Thyroid gland (tissue), 4 donors: ENCODE measurements around the gene HGD. TPM values are rescaled to one million over a fixed set of nuclear protein-coding genes. Genes with fewer than 3 reads are reported as not detected.

Source experiments
- DNase-seq, 2 donors: peaks; one replicate each; pipeline ENCODE4 v3.0.0-alpha.2; 2019
- H3K27ac ChIP-seq, 3 donors: fragments of 200-600 bp; sonication (generic); 1 replicate in 2 of 3; 2 replicates in 1 of 3; pipeline ENCODE4 v1.5.1; 2016 to 2019; ENCODE audit warnings: mild to moderate bottlenecking in 1 of 3, moderate library complexity in 1 of 3
- H3K27me3 ChIP-seq: fragments of 200-600 bp; sonication (generic); one replicate; pipeline ENCODE4 v1.5.1; 2019
- H3K36me3 ChIP-seq, 2 donors: fragments of 200-600 bp; sonication (generic); one replicate each; pipeline ENCODE4 v1.5.1; 2016 to 2019
- H3K4me1 ChIP-seq, 2 donors: fragments of 200-600 bp; sonication (generic); one replicate each; pipeline ENCODE4 v1.5.1; 2017 to 2019
- H3K4me3 ChIP-seq, 3 donors: fragments of 200-600 bp; sonication (generic); replicated peaks in 1 of 3; 1 replicate in 2 of 3; 2 replicates in 1 of 3; pipeline ENCODE4 v1.5.1; 2016; ENCODE audit warnings: mild to moderate bottlenecking in 1 of 3
- H3K9me3 ChIP-seq: fragments of 200-600 bp; sonication (generic); one replicate; pipeline ENCODE4 v1.5.1; 2017
- POLR2A ChIP-seq, 2 donors: fragments of 450-650 bp; IDR thresholded peaks; one replicate each; pipeline ENCODE4 v1.6.1; 2017; ENCODE audit warnings: antibody characterized with exemption in 2 of 2, mild to moderate bottlenecking in 2 of 2, moderate library complexity in 1 of 2
- WGBS, 2 donors: methylation state at CpG; one replicate each; pipeline ENCODE4 v1.1.5; 2017; 5-methylcytosine and 5-hydroxymethylcytosine counted together
- intact Hi-C: fragments of 100-400 bp; cut with DNase I; formaldehyde crosslinking; loops from one replicate; pipeline ENCODE4 v1.15.1; 2023
- total RNA-seq, 4 donors: library from RNA; depleted of rRNA; stranded (reverse); fragments of >200 nt; gene quantifications; one replicate each; pipeline ENCODE4 v1.2.3, GENCODE V29; 2016
- TF ChIP-seq, protein P1 (sequence below), 6 experiments: fragments of 200-600 bp in 3 of 6; fragments of 450-650 bp in 3 of 6; sonication (generic) in 3 of 6; IDR thresholded peaks; one replicate each; pipeline ENCODE4 v1.5.1; 2016 to 2019; ENCODE audit warnings: antibody characterized with exemption in 6 of 6, mild to moderate bottlenecking in 2 of 6, inconsistent platforms in 1 of 6, moderate library complexity in 1 of 6

HGD gene
- total RNA-seq, 4 donors from 2014 or later: 36.8 to 136 (median 74.7) TPM

DNA sequence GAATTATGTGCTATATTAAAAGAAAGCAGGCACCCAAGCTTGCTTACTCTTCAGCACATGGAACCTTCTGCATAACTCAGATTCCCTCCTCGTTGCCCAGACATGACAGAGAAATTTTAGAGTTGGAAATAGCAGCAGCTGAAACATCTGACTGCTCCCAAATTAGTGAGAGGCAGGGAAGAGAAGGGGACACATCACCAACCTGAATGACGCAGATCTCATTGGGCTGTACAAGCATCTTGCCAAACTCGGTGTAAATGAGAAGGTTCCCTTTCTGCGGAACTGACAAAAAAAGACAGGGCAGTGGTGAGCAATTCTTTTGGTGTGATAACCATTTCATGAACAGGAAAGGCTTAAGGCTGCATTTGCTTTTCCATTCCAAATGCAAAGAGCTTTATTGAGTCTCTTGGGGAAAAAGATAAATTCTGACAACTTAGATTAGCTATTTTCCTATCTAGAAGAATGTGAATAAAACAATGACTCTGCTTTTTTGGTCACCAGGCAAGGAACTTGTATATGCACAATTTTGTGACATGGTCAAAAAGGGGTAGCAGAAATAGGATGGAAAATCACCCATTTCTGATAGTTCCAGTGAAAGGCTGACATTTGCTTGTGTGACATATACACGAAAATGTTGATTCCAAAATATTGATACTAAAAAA, 35.1 kb downstream of the HGD start:
- TF ChIP-seq, protein P1, sequence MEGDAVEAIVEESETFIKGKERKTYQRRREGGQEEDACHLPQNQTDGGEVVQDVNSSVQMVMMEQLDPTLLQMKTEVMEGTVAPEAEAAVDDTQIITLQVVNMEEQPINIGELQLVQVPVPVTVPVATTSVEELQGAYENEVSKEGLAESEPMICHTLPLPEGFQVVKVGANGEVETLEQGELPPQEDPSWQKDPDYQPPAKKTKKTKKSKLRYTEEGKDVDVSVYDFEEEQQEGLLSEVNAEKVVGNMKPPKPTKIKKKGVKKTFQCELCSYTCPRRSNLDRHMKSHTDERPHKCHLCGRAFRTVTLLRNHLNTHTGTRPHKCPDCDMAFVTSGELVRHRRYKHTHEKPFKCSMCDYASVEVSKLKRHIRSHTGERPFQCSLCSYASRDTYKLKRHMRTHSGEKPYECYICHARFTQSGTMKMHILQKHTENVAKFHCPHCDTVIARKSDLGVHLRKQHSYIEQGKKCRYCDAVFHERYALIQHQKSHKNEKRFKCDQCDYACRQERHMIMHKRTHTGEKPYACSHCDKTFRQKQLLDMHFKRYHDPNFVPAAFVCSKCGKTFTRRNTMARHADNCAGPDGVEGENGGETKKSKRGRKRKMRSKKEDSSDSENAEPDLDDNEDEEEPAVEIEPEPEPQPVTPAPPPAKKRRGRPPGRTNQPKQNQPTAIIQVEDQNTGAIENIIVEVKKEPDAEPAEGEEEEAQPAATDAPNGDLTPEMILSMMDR (IDR thresholded peaks at IDR 0.05): no peak
- no peak for DNase-seq
- Histone ChIP-seq H3K9me3 (no peaks in the 10 kb centered on the region), H3K36me3 (peaks cover 0 to 29% of the 10 kb centered on the region in 2 donors), H3K4me3 (no peak overlapping the region), H3K4me1 (peaks cover 0 to 6% of the 10 kb centered on the region in 2 donors), H3K27me3 (no peaks in the 10 kb centered on the region), H3K27ac (no peak overlapping the region)
- intact Hi-C loops: no loop called here
- WGBS, 2 donors: 90% methylated on average over 5 of the region's 5 CpGs

DNA sequence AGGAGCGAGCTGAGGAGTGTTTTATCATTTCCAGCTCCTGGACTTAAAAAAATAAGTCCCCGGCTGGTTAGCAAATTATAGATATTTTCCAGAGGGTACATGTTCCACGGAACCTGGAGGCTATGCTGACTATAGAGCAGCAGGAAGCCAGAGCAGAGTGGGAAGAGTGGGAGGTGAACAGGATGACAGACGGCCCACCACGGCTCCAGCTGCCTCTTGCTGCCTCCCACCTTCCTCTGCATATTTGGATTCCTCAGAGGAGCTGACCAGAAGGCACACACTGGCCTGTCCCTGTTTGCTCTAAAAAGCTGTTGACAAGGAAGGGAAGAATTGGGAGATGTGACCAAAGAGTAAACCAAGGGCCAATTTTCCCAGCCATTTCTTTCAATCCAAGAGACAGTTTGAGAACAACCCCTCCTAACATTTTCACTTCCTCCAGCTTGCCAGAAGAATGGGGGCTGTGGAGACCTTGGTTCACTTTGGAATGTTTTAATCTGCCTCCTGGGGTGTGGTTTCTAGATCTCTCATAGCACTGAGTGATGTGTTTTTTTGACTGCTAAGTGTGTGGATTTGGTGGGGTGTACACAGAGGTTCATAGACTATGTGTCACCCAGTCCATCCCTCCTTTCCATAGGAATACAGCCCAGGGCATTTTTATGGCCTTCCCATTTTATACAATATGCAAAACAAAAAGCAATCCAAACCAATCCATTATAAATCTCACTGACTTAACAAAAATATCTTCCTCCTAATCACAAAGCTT, 36.8 kb downstream of the HGD start:
- 54 to 59% methylated on average over 5 of the region's 5 CpGs for WGBS, 2 donors
- intact Hi-C loops: no loop called here
- H3K27me3 ChIP-seq: no peaks in the 10 kb centered on the region
- no peak overlapping the region for H3K4me3 ChIP-seq
- TF ChIP-seq, protein P1 (IDR thresholded peaks at IDR 0.05): no peak
- no peak for TF ChIP-seq POLR2A (IDR thresholded peaks at IDR 0.05)
- peaks cover 0 to 34% of the 10 kb centered on the region in 2 donors for H3K36me3 ChIP-seq
- H3K4me1 ChIP-seq: no peaks in the 10 kb centered on the region
- no peak for DNase-seq
- no peak overlapping the region for H3K27ac ChIP-seq
- H3K9me3 ChIP-seq: no peaks in the 10 kb centered on the region

DNA sequence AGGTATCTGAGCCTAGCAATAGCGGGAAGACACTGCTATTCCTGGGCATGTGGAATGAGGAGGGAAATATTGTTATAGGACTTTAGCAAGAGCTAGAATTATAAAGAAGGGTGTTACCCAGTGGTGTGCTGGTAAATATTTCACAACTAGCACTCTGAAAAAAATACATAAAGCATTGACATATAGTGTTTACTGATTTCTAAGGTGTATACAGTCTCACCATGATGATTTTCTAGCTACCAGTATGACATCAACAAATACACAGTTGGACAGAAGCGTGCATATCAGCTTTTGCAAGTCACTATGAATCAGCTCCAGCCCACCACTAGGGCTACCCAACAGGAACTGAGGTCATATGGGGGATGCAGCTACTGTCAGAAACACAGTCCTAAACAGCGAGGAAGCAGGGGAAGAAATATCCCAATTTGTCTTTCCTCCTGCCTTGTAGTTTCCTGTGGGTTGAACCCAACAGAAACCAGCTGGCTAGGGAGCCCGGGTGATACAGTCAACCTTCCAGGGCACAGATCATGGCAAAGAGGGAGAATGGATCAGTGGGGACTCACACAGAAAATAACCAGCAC, 39.6 kb downstream of the HGD start:
- no peaks in the 10 kb centered on the region for H3K4me1 ChIP-seq
- H3K36me3 ChIP-seq: peaks cover 0 to 47% of the 10 kb centered on the region in 2 donors
- H3K9me3 ChIP-seq: no peaks in the 10 kb centered on the region
- no peak for DNase-seq
- WGBS, 2 donors: 77 to 86% methylated on average over 4 of the region's 4 CpGs
- H3K4me3 ChIP-seq: no peak overlapping the region
- intact Hi-C loops: no loop called here
- no peaks in the 10 kb centered on the region for H3K27me3 ChIP-seq
- no peak overlapping the region for H3K27ac ChIP-seq
- TF ChIP-seq POLR2A (IDR thresholded peaks at IDR 0.05): no peak
- TF ChIP-seq, protein P1 (IDR thresholded peaks at IDR 0.05): no peak

DNA sequence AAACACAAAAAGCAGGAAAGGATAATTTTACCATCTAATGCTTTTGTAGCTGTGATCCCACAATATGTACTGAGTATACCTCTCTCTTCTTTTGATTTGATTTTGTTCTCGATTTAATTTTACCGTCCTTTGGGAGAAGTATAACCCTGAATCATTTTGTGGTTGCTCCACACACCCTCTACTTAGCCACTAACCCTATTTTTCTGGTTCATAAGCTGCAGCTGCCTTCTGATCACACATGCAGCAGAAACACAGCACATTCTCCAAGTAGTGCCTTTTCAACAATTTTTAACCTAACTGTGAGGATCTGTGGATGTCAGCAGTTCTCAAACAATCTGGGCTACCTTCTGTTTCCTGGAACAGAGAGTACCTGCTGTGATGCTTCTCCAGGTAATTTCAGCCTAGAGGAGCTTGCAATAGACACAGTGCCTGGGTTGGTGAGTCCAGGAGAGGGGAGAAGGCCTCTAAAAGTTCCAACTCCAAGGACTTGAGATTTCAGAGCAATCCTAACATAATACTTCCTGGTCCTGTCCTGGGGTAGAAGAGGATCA, 40.3 kb downstream of the HGD start:
- WGBS, 2 donors: 91 to 93% methylated on average over 2 of the region's 2 CpGs
- peaks cover 0 to 45% of the 10 kb centered on the region in 2 donors for H3K36me3 ChIP-seq
- no peaks in the 10 kb centered on the region for H3K9me3 ChIP-seq
- H3K4me1 ChIP-seq: no peaks in the 10 kb centered on the region
- H3K4me3 ChIP-seq: no peak overlapping the region
- no peak for TF ChIP-seq POLR2A (IDR thresholded peaks at IDR 0.05)
- TF ChIP-seq, protein P1 (IDR thresholded peaks at IDR 0.05): no peak
- intact Hi-C loops: no loop called here
- H3K27me3 ChIP-seq: no peaks in the 10 kb centered on the region
- DNase-seq: no peak
- H3K27ac ChIP-seq: no peak overlapping the region
